Effector memory CD8-positive, alpha-beta T cell (primary cell): Measurements from ENCODE around the gene DNAH3.

Experiments
- ATAC-seq: fragments of 150-1000 bp; cut with Tn5 transposase; replicated peaks from 2 replicates; pipeline ENCODE4 v1.10.0; 2021; ENCODE audit warnings: mild to moderate bottlenecking, moderate library complexity
- DNase-seq, 3 experiments: peaks; one replicate each; pipeline ENCODE4 v3.0.0; 2021
- H3K27ac Mint-ChIP-seq, 2 donors: one replicate each; pipeline ENCODE4 v1.8.0; 2022; ENCODE audit warnings: mild to moderate bottlenecking in 2 of 2, mixed read lengths in 2 of 2, moderate library complexity in 2 of 2
- H3K27me3 Mint-ChIP-seq, 2 donors: one replicate each; pipeline ENCODE4 v1.8.0; 2022; ENCODE audit warnings: mixed read lengths in 2 of 2
- H3K36me3 Mint-ChIP-seq: one replicate; pipeline ENCODE4 v1.8.0; 2022; ENCODE audit warnings: mild to moderate bottlenecking, moderate library complexity, mixed read lengths; ENCODE audit not compliant: insufficient read depth
- H3K4me1 Mint-ChIP-seq, 2 donors: one replicate each; pipeline ENCODE4 v1.8.0; 2022; ENCODE audit warnings: low read depth in 2 of 2, mixed read lengths in 2 of 2
- H3K4me3 Mint-ChIP-seq, 2 donors: one replicate each; pipeline ENCODE4 v1.8.0; 2022; ENCODE audit warnings: mild to moderate bottlenecking in 2 of 2, mixed read lengths in 2 of 2, moderate library complexity in 2 of 2
- H3K9me3 Mint-ChIP-seq, 2 donors: one replicate each; pipeline ENCODE4 v1.8.0; 2022; ENCODE audit warnings: mixed read lengths in 2 of 2

Gene DNAH3

GRCh38 chr16:20883554-20884239 is 266.9 kb downstream of the DNAH3 start:
- Mint-ChIP-seq H3K4me3 (no peak overlapping the region), H3K4me1 (peaks cover 13 to 23% of the 10 kb centered on the region in 2 donors), H3K27me3 (no peaks in the 10 kb centered on the region), H3K36me3 (peaks cover 5% of the 10 kb centered on the region), H3K9me3 (no peaks in the 10 kb centered on the region), H3K27ac (no peak overlapping the region)
- DNase-seq (no peak), ATAC-seq (no peak)
